DMS153 (cell line): ENCODE results near the gene HAO2.

ENCODE experiments used
- DNase-seq: peaks from one replicate; lab custom pipeline; 2025; lab: John Stamatoyannopoulos, UW

Gene HAO2

GRCh38 chr1:119380983-119381662 is 12.5 kb downstream of the HAO2 start:
- DNase-seq = no peak

- no peak for DNase-seq
These were observed 16.0 kb downstream of the HAO2 start for GRCh38 chr1:119384591-119384990.

- DNase-seq = no peak
These were observed 17.1 kb downstream of the HAO2 start for GRCh38 chr1:119385650-119386049.

GRCh38 chr1:119387858-119388257 is 19.3 kb downstream of the HAO2 start:
- no peak for DNase-seq

- no peak for DNase-seq
These were observed 19.9 kb downstream of the HAO2 start for GRCh38 chr1:119388450-119388849.

GRCh38 chr1:119390526-119390925 is 21.9 kb downstream of the HAO2 start:
- no peak for DNase-seq

GRCh38 chr1:119391749-119392148 is 23.2 kb downstream of the HAO2 start:
- no peak for DNase-seq

GRCh38 chr1:119394085-119394484 is 25.5 kb downstream of the HAO2 start:
- DNase-seq = no peak

- no peak for DNase-seq
These were observed 28.4 kb downstream of the HAO2 start for GRCh38 chr1:119396982-119397381.

GRCh38 chr1:119397986-119398385 is 29.4 kb downstream of the HAO2 start:
- no peak for DNase-seq

- no peak for DNase-seq
These were observed 36.2 kb downstream of the HAO2 start for GRCh38 chr1:119404736-119405135.

- DNase-seq = no peak
These were observed 41.1 kb downstream of the HAO2 start for GRCh38 chr1:119409731-119410130.

- no peak for DNase-seq
These were observed 42.4 kb downstream of the HAO2 start for GRCh38 chr1:119410961-119411360.

GRCh38 chr1:119414950-119415349 is 46.4 kb downstream of the HAO2 start, which contains the start of gene HSD3B2:
TSS of gene HSD3B2 (plus strand) at chr1:119415150. CDS start at chr1:119415420, 270 bp downstream.
- no peak for DNase-seq

- DNase-seq = no peak
These were observed 47.5 kb downstream of the HAO2 start for GRCh38 chr1:119416006-119416640.

- DNase-seq = no peak
These were observed 50.5 kb downstream of the HAO2 start for GRCh38 chr1:119419109-119419508.

GRCh38 chr1:119420638-119421037 is 52.1 kb downstream of the HAO2 start:
- no peak for DNase-seq

- DNase-seq = no peak
These were observed 54.0 kb downstream of the HAO2 start for GRCh38 chr1:119422631-119423030.

GRCh38 chr1:119428991-119429390 is 60.4 kb downstream of the HAO2 start:
- no peak for DNase-seq

- DNase-seq = no peak
These were observed 61.1 kb downstream of the HAO2 start for GRCh38 chr1:119429687-119430086.

- no peak for DNase-seq
These were observed 61.9 kb downstream of the HAO2 start for GRCh38 chr1:119430486-119430885.

GRCh38 chr1:119431836-119432235 is 63.3 kb downstream of the HAO2 start:
- no peak for DNase-seq

- DNase-seq = no peak
These were observed 66.5 kb downstream of the HAO2 start for GRCh38 chr1:119435052-119435451.

GRCh38 chr1:119438761-119439160 is 70.2 kb downstream of the HAO2 start:
- DNase-seq = no peak
